H9 (cell line): ENCODE data around the gene PSKH1. TPM values are rescaled to one million over a fixed set of nuclear protein-coding genes. Genes with fewer than 3 reads are reported as not detected.

Experiments
- DNase-seq: peaks from one replicate; pipeline ENCODE4 v3.0.0-alpha.2; 2017
- H2AFZ ChIP-seq: one replicate; pipeline ENCODE4 v1.6.1; 2013; ENCODE audit warnings: mild to moderate bottlenecking, low read length, control low read depth, moderate library complexity
- H2AK5ac ChIP-seq: 2 replicates; pipeline ENCODE4 v1.6.1; 2013; ENCODE audit warnings: low read length, control low read depth, mixed read lengths; ENCODE audit not compliant: insufficient read length
- H2BK120ac ChIP-seq: one replicate; pipeline ENCODE4 v1.6.1; 2013; ENCODE audit warnings: low read depth, mild to moderate bottlenecking, low read length, control low read depth, inconsistent platforms; ENCODE audit not compliant: poor library complexity, severe bottlenecking
- H2BK12ac ChIP-seq: 2 replicates; pipeline ENCODE4 v1.6.1; 2013; ENCODE audit warnings: low read length, control low read depth, mixed read lengths, low read depth; ENCODE audit not compliant: insufficient read length
- H2BK15ac ChIP-seq: 2 replicates; pipeline ENCODE4 v1.6.1; 2013; ENCODE audit warnings: low read depth, low read length, control low read depth
- H2BK20ac ChIP-seq: one replicate; pipeline ENCODE4 v1.6.1; 2013; ENCODE audit warnings: low read depth, mild to moderate bottlenecking, low read length, control low read depth, inconsistent platforms; ENCODE audit not compliant: poor library complexity, severe bottlenecking
- H2BK5ac ChIP-seq: 2 replicates; pipeline ENCODE4 v1.6.1; 2013; ENCODE audit warnings: low read length, control low read depth, mixed read lengths; ENCODE audit not compliant: insufficient read length
- H3K14ac ChIP-seq: 2 replicates; pipeline ENCODE4 v1.6.1; 2013; ENCODE audit warnings: low read length, control low read depth; ENCODE audit not compliant: insufficient read depth
- H3K18ac ChIP-seq: 2 replicates; pipeline ENCODE4 v1.6.1; 2013; ENCODE audit warnings: low read depth, mild to moderate bottlenecking, mixed read lengths, low read length, control low read depth; ENCODE audit not compliant: insufficient read length
- H3K23ac ChIP-seq: 2 replicates; pipeline ENCODE4 v1.6.1; 2013; ENCODE audit warnings: low read length, control low read depth, mixed read lengths, low read depth; ENCODE audit not compliant: insufficient read length
- H3K23me2 ChIP-seq: 2 replicates; pipeline ENCODE4 v1.6.1; 2013; ENCODE audit warnings: low read depth, mild to moderate bottlenecking, mixed read lengths, low read length, control low read depth; ENCODE audit not compliant: insufficient read length, poor library complexity, severe bottlenecking
- H3K27ac ChIP-seq: 2 replicates; pipeline ENCODE4 v1.5.1; 2013; ENCODE audit warnings: low read length, control low read depth, mixed read lengths, low read depth; ENCODE audit not compliant: insufficient read length
- H3K27me3 ChIP-seq: 2 replicates; pipeline ENCODE4 v1.6.1; 2013; ENCODE audit warnings: low read length, control low read depth, inconsistent platforms; ENCODE audit not compliant: insufficient read depth
- H3K4ac ChIP-seq: 2 replicates; pipeline ENCODE4 v1.6.1; 2013; ENCODE audit warnings: low read depth, mild to moderate bottlenecking, control low read depth, inconsistent platforms, low read length, moderate library complexity
- H3K4me1 ChIP-seq: 2 replicates; pipeline ENCODE4 v1.6.1; 2013; ENCODE audit warnings: low read length, control low read depth, inconsistent platforms; ENCODE audit not compliant: insufficient read depth
- H3K4me2 ChIP-seq: 2 replicates; pipeline ENCODE4 v1.6.1; 2013; ENCODE audit warnings: low read length, control low read depth, mixed read lengths; ENCODE audit not compliant: insufficient read length, insufficient read depth
- H3K56ac ChIP-seq: 2 replicates; pipeline ENCODE4 v1.6.1; 2013; ENCODE audit warnings: low read depth, mild to moderate bottlenecking, mixed read lengths, low read length, control low read depth; ENCODE audit not compliant: insufficient read length
- H3K79me1 ChIP-seq: 2 replicates; pipeline ENCODE4 v1.6.1; 2013; ENCODE audit warnings: low read depth, mild to moderate bottlenecking, moderate library complexity, low read length, control low read depth, inconsistent platforms; ENCODE audit not compliant: insufficient read depth, poor library complexity, severe bottlenecking
- H3K79me2 ChIP-seq: 2 replicates; pipeline ENCODE4 v1.6.1; 2013; ENCODE audit warnings: low read length, control low read depth, inconsistent platforms; ENCODE audit not compliant: insufficient read depth
- H3K9ac ChIP-seq: 2 replicates; pipeline ENCODE4 v1.6.1; 2013; ENCODE audit warnings: low read length, control low read depth, mixed read lengths; ENCODE audit not compliant: insufficient read length; ENCODE audit errors: extremely low read depth
- H3K9me3 ChIP-seq: one replicate; pipeline ENCODE4 v1.6.1; 2013; ENCODE audit warnings: low read depth, low read length, inconsistent platforms; ENCODE audit not compliant: control insufficient read depth
- H3T11ph ChIP-seq: one replicate; pipeline ENCODE4 v1.6.1; 2013; ENCODE audit warnings: mild to moderate bottlenecking, low read length, control low read depth, inconsistent platforms
- H4K20me1 ChIP-seq: one replicate; pipeline ENCODE4 v1.6.1; 2013; ENCODE audit not compliant: control insufficient read depth, insufficient read length, insufficient read depth
- H4K5ac ChIP-seq: 2 replicates; pipeline ENCODE4 v1.6.1; 2013; ENCODE audit warnings: low read depth, mild to moderate bottlenecking, mixed read lengths, low read length, control low read depth; ENCODE audit not compliant: insufficient read length
- H4K8ac ChIP-seq: replicated peaks from 2 replicates; pipeline ENCODE4 v1.6.1; 2013; ENCODE audit warnings: low read length, control low read depth, mixed read lengths, low read depth; ENCODE audit not compliant: insufficient read length
- H4K91ac ChIP-seq: 2 replicates; pipeline ENCODE4 v1.6.1; 2013; ENCODE audit warnings: low read depth, mild to moderate bottlenecking, moderate library complexity, mixed read lengths, low read length, control low read depth; ENCODE audit not compliant: insufficient read length
- H3K27ac Mint-ChIP-seq, 3 experiments: 2 replicates in 2 of 3; 3 replicates in 1 of 3; pipeline ENCODE4 v1.8.0; 2020 to 2021; ENCODE audit warnings: mixed read lengths in 3 of 3, mild to moderate bottlenecking in 1 of 3, moderate library complexity in 1 of 3
- H3K27me3 Mint-ChIP-seq: 2 replicates; pipeline ENCODE4 v1.8.0; 2021; ENCODE audit warnings: low read depth, mild to moderate bottlenecking, moderate library complexity, mixed read lengths
- H3K36me3 Mint-ChIP-seq, 3 experiments: 2 replicates in 2 of 3; 3 replicates in 1 of 3; pipeline ENCODE4 v1.8.0; 2020 to 2021; ENCODE audit warnings: low read depth in 3 of 3, mixed read lengths in 3 of 3; ENCODE audit not compliant: insufficient read depth in 1 of 3
- H3K4me1 Mint-ChIP-seq, 2 experiments: 2 replicates each; pipeline ENCODE4 v1.8.0; 2020; ENCODE audit warnings: mixed read lengths in 2 of 2
- H3K4me3 Mint-ChIP-seq, 2 experiments: 2 replicates in 1 of 2; 3 replicates in 1 of 2; pipeline ENCODE4 v1.8.0; 2020 to 2021; ENCODE audit warnings: mild to moderate bottlenecking in 2 of 2, mixed read lengths in 2 of 2, moderate library complexity in 1 of 2
- H3K9me3 Mint-ChIP-seq, 2 experiments: 2 replicates in 1 of 2; 3 replicates in 1 of 2; pipeline ENCODE4 v1.8.0; 2020; ENCODE audit warnings: mild to moderate bottlenecking in 2 of 2, mixed read lengths in 2 of 2, moderate library complexity in 1 of 2
- WGBS: extraction: QIAGEN DNeasy Blood & Tissue Kit; methylation state at CpG from one replicate; pipeline ENCODE4 v1.1.7; 2013; ENCODE audit warnings: missing lambda C conversion rate, low lambda C conversion rate, mixed read lengths; ENCODE audit not compliant: insufficient read length; ENCODE audit errors: extremely low coverage; 5-methylcytosine and 5-hydroxymethylcytosine counted together
- total RNA-seq: library from RNA; stranded (reverse); gene quantifications from 2 replicates; pipeline ENCODE4 v1.2.1, GENCODE V29; 2021
- TF ChIP-seq, protein P1 (sequence below): fragments of 200-600 bp; sonication (generic); conservative IDR thresholded peaks from 3 replicates; pipeline ENCODE4 v1.8.0; 2021; ENCODE audit warnings: antibody characterized with exemption, mild to moderate bottlenecking

PSKH1 gene
- total RNA-seq, 1 experiment from 2014 or later = 29.1 TPM

- Histone ChIP-seq H3K4ac (no peak overlapping the region; the same call in 1 of the 2 replicates), H3K18ac (peak overlapping the region; percentile 69), H3K27me3 (no peaks in the 10 kb centered on the region), H3K79me2 (peaks cover 45% of the 10 kb centered on the region; the same call in 1 of the 2 replicates), H2BK15ac (no peak overlapping the region), H2BK20ac (no peak overlapping the region), H4K5ac (no peak overlapping the region), H3K27ac (no peak overlapping the region), H2AK5ac (no peak overlapping the region), H3K4me1 (peaks cover 6% of the 10 kb centered on the region; the same call in 1 of the 2 replicates), H4K20me1 (peaks cover 3% of the 10 kb centered on the region), H3K14ac (peak overlapping the region; percentile 37; the same call in 1 of the 2 replicates), H3K23me2 (no peaks in the 10 kb centered on the region), H2BK5ac (no peak overlapping the region), H3K79me1 (peaks cover 5% of the 10 kb centered on the region), H2AFZ (no peak overlapping the region), H3K56ac (no peak overlapping the region), H3K23ac (no peak overlapping the region), H3K4me2 (no peak overlapping the region), H4K91ac (no peak overlapping the region), H3T11ph (peak overlapping the region; percentile 60), H2BK120ac (peak overlapping the region; percentile 30), H3K9me3 (no peaks in the 10 kb centered on the region), H4K8ac (no peak overlapping the region), H2BK12ac (no peak overlapping the region), H3K9ac (no peak overlapping the region)
- peak overlapping the region in 1 of 2 experiments; percentile 21; a peak in 1 of 5 replicates for H3K4me3 Mint-ChIP-seq
- no peaks in the 10 kb centered on the region for H3K9me3 Mint-ChIP-seq
- no peak for DNase-seq
- TF ChIP-seq, protein P1, sequence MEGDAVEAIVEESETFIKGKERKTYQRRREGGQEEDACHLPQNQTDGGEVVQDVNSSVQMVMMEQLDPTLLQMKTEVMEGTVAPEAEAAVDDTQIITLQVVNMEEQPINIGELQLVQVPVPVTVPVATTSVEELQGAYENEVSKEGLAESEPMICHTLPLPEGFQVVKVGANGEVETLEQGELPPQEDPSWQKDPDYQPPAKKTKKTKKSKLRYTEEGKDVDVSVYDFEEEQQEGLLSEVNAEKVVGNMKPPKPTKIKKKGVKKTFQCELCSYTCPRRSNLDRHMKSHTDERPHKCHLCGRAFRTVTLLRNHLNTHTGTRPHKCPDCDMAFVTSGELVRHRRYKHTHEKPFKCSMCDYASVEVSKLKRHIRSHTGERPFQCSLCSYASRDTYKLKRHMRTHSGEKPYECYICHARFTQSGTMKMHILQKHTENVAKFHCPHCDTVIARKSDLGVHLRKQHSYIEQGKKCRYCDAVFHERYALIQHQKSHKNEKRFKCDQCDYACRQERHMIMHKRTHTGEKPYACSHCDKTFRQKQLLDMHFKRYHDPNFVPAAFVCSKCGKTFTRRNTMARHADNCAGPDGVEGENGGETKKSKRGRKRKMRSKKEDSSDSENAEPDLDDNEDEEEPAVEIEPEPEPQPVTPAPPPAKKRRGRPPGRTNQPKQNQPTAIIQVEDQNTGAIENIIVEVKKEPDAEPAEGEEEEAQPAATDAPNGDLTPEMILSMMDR = no peak
- H3K4me1 Mint-ChIP-seq = peaks cover 49 to 63% of the 10 kb centered on the region in 2 experiments
- H3K27me3 Mint-ChIP-seq = no peaks in the 10 kb centered on the region
- peaks cover 18 to 29% (median 23%) of the 10 kb centered on the region in 3 experiments for H3K36me3 Mint-ChIP-seq
- no CpG with 5 or more reads among the region's 4 CpGs for WGBS
- peak overlapping the region; percentile 88 to 95 (median 93) for H3K27ac Mint-ChIP-seq
These were observed 34.6 kb upstream of the PSKH1 start for GRCh38 chr16:67858500-67858899.
